T-helper 2 cell treated with Interferon-gamma antibody and Interleukin-4, amounts not matched to agents 100 ng/mL and 5 ng/mL, for 36 hours (primary cell): ENCODE data around the gene ATP8A2. TPM values are rescaled to one million over a fixed set of nuclear protein-coding genes. Genes with fewer than 3 reads are reported as not detected.
"Not testable (repeated sequence)": the region's sequence is repeated elsewhere in the genome, so short reads cannot be mapped to it uniquely, and the experiment has no call there.

ENCODE experiments used
- intact Hi-C: fragments of 100-400 bp; cut with micrococcal nuclease; formaldehyde crosslinking; loops from one replicate; pipeline ENCODE4 v1.15.1; 2023
- total RNA-seq: library from RNA; stranded (reverse); gene quantifications from 2 replicates; pipeline ENCODE4 v1.2.3, GENCODE V29; 2022

Gene ATP8A2
- total RNA-seq, 1 donor from 2014 or later, result 0.50 TPM

- intact Hi-C loops, result no loop called here
Measured at GRCh38 chr13:25541434-25542123, 169.8 kb downstream of the ATP8A2 start.

- intact Hi-C loops, result not testable (repeated sequence)
Measured at GRCh38 chr13:25548991-25549390, 177.2 kb downstream of the ATP8A2 start.

GRCh38 chr13:25561812-25562211 lies 190.0 kb downstream of the ATP8A2 start:
- intact Hi-C loops, result no loop called here

GRCh38 chr13:25570185-25570584 lies 198.4 kb downstream of the ATP8A2 start:
- intact Hi-C loops, result no loop called here

- intact Hi-C loops, result no loop called here
Measured at GRCh38 chr13:25571237-25571636, 199.5 kb downstream of the ATP8A2 start.

- intact Hi-C loops, result not testable (repeated sequence)
Measured at GRCh38 chr13:25572171-25572570, 200.4 kb downstream of the ATP8A2 start.

- intact Hi-C loops, result loop anchor here (1.0 kb wide), 1 partner anchor 489 kb away; no protein-coding TSS in a partner anchor
Measured at GRCh38 chr13:25574437-25575411, 202.9 kb downstream of the ATP8A2 start.

GRCh38 chr13:25575562-25575961 lies 203.8 kb downstream of the ATP8A2 start:
- intact Hi-C loops, result no loop called here

GRCh38 chr13:25578526-25578925 lies 206.8 kb downstream of the ATP8A2 start:
- intact Hi-C loops, result no loop called here

GRCh38 chr13:25579221-25579620 lies 207.4 kb downstream of the ATP8A2 start:
- intact Hi-C loops, result no loop called here

GRCh38 chr13:25581351-25581750 lies 209.6 kb downstream of the ATP8A2 start:
- intact Hi-C loops, result no loop called here

- intact Hi-C loops, result no loop called here
Measured at GRCh38 chr13:25584087-25584486, 212.3 kb downstream of the ATP8A2 start.

- intact Hi-C loops, result no loop called here
Measured at GRCh38 chr13:25585000-25585399, 213.2 kb downstream of the ATP8A2 start.

GRCh38 chr13:25587326-25587980 lies 215.7 kb downstream of the ATP8A2 start:
- intact Hi-C loops, result no loop called here

- intact Hi-C loops, result no loop called here
Measured at GRCh38 chr13:25588336-25589060, 216.7 kb downstream of the ATP8A2 start.

GRCh38 chr13:25598421-25598820 lies 226.6 kb downstream of the ATP8A2 start:
- intact Hi-C loops, result no loop called here

- intact Hi-C loops, result no loop called here
Measured at GRCh38 chr13:25602176-25602575, 230.4 kb downstream of the ATP8A2 start.

- intact Hi-C loops, result no loop called here
Measured at GRCh38 chr13:25604106-25604505, 232.3 kb downstream of the ATP8A2 start.

GRCh38 chr13:25607096-25607495 lies 235.3 kb downstream of the ATP8A2 start:
- intact Hi-C loops, result no loop called here

GRCh38 chr13:25608181-25608580 lies 236.4 kb downstream of the ATP8A2 start:
- intact Hi-C loops, result no loop called here

GRCh38 chr13:25616674-25617073 lies 244.9 kb downstream of the ATP8A2 start:
- intact Hi-C loops, result no loop called here
